H1 (cell line): ENCODE results near the gene ROM1. TPM values are rescaled to one million over a fixed set of nuclear protein-coding genes. Genes with fewer than 3 reads are reported as not detected.

ENCODE experiments used
- CTCF ChIA-PET: fragments of 300-600 bp; sonication (Branson Sonifier 250); formaldehyde crosslinking; loops from one replicate; lab custom pipeline; 2021; ENCODE audit not compliant: partially characterized antibody; lab: Charles Lee
- POLR2A ChIA-PET: fragments of 300-600 bp; sonication (Branson Sonifier 250); formaldehyde crosslinking; loops from one replicate; lab custom pipeline; 2021; ENCODE audit warnings: inconsistent platforms; ENCODE audit not compliant: partially characterized antibody; lab: Charles Lee
- DNase-seq, 2 experiments: peaks; one replicate each; pipeline versions ENCODE4 v3.0.0 to v3.0.0-alpha.2; 2010 to 2022; ENCODE audit warnings: low spot score in 2 of 2, low read depth in 1 of 2, mixed read lengths in 1 of 2
- FAIRE-seq: peaks from 2 replicates; lab custom pipeline; 2011; peaks lifted over from hg19 to GRCh38; lab: Jason Lieb, UNC
- H2AFZ ChIP-seq: 2 replicates; pipeline ENCODE4 v1.8.1; 2012; ENCODE audit warnings: low read length, inconsistent platforms
- H2AK5ac ChIP-seq: 2 replicates; pipeline ENCODE4 v1.6.1; 2013; ENCODE audit warnings: low read depth, low read length
- H2BK120ac ChIP-seq: replicated peaks from 2 replicates; pipeline ENCODE3; 2013; ENCODE audit warnings: low read depth, low read length, inconsistent platforms
- H2BK12ac ChIP-seq: 2 replicates; pipeline ENCODE4 v1.6.1; 2013; ENCODE audit warnings: low read depth, low read length
- H2BK15ac ChIP-seq: 2 replicates; pipeline ENCODE4 v1.6.1; 2013; ENCODE audit warnings: low read length
- H2BK20ac ChIP-seq: 2 replicates; pipeline ENCODE4 v1.6.1; 2013; ENCODE audit warnings: low read length
- H2BK5ac ChIP-seq: 2 replicates; pipeline ENCODE4 v1.6.1; 2013; ENCODE audit warnings: low read depth, low read length
- H3K14ac ChIP-seq: 2 replicates; pipeline ENCODE4 v1.6.1; 2013; ENCODE audit warnings: inconsistent platforms; ENCODE audit not compliant: insufficient read length
- H3K18ac ChIP-seq: 2 replicates; pipeline ENCODE4 v1.6.1; 2013; ENCODE audit warnings: low read length; ENCODE audit errors: extremely low read depth
- H3K23ac ChIP-seq: 2 replicates; pipeline ENCODE4 v1.6.1; 2013; ENCODE audit warnings: inconsistent platforms; ENCODE audit not compliant: insufficient read length
- H3K23me2 ChIP-seq: 2 replicates; pipeline ENCODE4 v1.6.1; 2013; ENCODE audit warnings: low read depth, low read length
- H3K27ac ChIP-seq: 2 replicates; pipeline ENCODE4 v1.6.1; 2011; ENCODE audit warnings: low read depth, low read length, inconsistent platforms
- H3K27me3 ChIP-seq, 4 experiments: replicated peaks in 1 of 4; 1 replicate in 1 of 4; 2 replicates in 3 of 4; pipeline versions ENCODE4 v1.6.1 to v1.8.1; 2011 to 2013; ENCODE audit warnings: low read length in 3 of 4, mild to moderate bottlenecking in 3 of 4, inconsistent platforms in 2 of 4, mixed read lengths in 2 of 4, moderate library complexity in 1 of 4; ENCODE audit not compliant: control insufficient read depth in 3 of 4, insufficient read depth in 3 of 4; ENCODE audit errors: extremely low read depth in 1 of 4
- H3K36me3 ChIP-seq, 4 experiments: 2 replicates each; pipeline versions ENCODE4 v1.6.1 to v1.8.1; 2011 to 2013; ENCODE audit warnings: mild to moderate bottlenecking in 4 of 4, low read length in 3 of 4, moderate library complexity in 2 of 4, control low read depth in 1 of 4, inconsistent platforms in 1 of 4; ENCODE audit not compliant: insufficient read depth in 4 of 4, control insufficient read depth in 2 of 4
- H3K4ac ChIP-seq: replicated peaks from 2 replicates; pipeline ENCODE3; 2013; ENCODE audit warnings: low read length, low read depth, mixed read lengths, inconsistent platforms; ENCODE audit not compliant: insufficient read length
- H3K4me1 ChIP-seq, 4 experiments: replicated peaks in 1 of 4; 1 replicate in 1 of 4; 2 replicates in 3 of 4; pipeline versions ENCODE4 v1.6.1 to v1.8.1; 2011 to 2013; ENCODE audit warnings: low read length in 3 of 4, inconsistent platforms in 2 of 4, mixed read lengths in 1 of 4; ENCODE audit not compliant: insufficient read depth in 4 of 4, control insufficient read depth in 3 of 4
- H3K4me2 ChIP-seq, 2 experiments: 2 replicates each; pipeline versions ENCODE4 v1.6.1 to v1.8.1; 2011 to 2013; ENCODE audit warnings: low read depth in 2 of 2, low read length in 2 of 2, control low read depth in 1 of 2, inconsistent platforms in 1 of 2, mild to moderate bottlenecking in 1 of 2; ENCODE audit not compliant: insufficient read depth in 1 of 2
- H3K4me3 ChIP-seq, 4 experiments: fragments of 200-600, 300-600 bp in 1 of 4; sonication (generic), shearing (Covaris generic), sonication (Bioruptor Twin) in 1 of 4; 2 replicates each; pipeline versions ENCODE4 v1.5.1 to v1.8.1; 2011 to 2016; ENCODE audit warnings: low read length in 4 of 4, low read depth in 3 of 4, control low read depth in 2 of 4, inconsistent platforms in 2 of 4, mild to moderate bottlenecking in 2 of 4, mixed read lengths in 1 of 4, moderate library complexity in 1 of 4; ENCODE audit not compliant: insufficient read depth in 2 of 4; ENCODE audit errors: extremely low read depth in 1 of 4
- H3K56ac ChIP-seq: replicated peaks from 2 replicates; pipeline ENCODE3; 2013; ENCODE audit warnings: low read depth, mild to moderate bottlenecking, mixed read lengths, low read length, inconsistent platforms; ENCODE audit not compliant: insufficient read length
- H3K79me1 ChIP-seq: 2 replicates; pipeline ENCODE4 v1.6.1; 2013; ENCODE audit warnings: low read depth, low read length, control low read depth
- H3K79me2 ChIP-seq, 2 experiments: 2 replicates each; pipeline versions ENCODE4 v1.6.1 to v1.8.1; 2012 to 2013; ENCODE audit warnings: low read length in 2 of 2, mild to moderate bottlenecking in 2 of 2, inconsistent platforms in 1 of 2; ENCODE audit not compliant: insufficient read depth in 2 of 2, control insufficient read depth in 1 of 2
- H3K9ac ChIP-seq, 4 experiments: replicated peaks in 1 of 4; 1 replicate in 1 of 4; 2 replicates in 3 of 4; pipeline versions ENCODE4 v1.6.1 to v1.8.1; 2011 to 2013; ENCODE audit warnings: low read depth in 3 of 4, low read length in 3 of 4, control low read depth in 2 of 4, mild to moderate bottlenecking in 2 of 4, moderate library complexity in 2 of 4, inconsistent platforms in 1 of 4; ENCODE audit errors: extremely low read depth in 1 of 4
- H3K9me3 ChIP-seq, 2 experiments: 2 replicates each; pipeline versions ENCODE4 v1.6.1 to v1.8.1; 2012 to 2013; ENCODE audit warnings: mild to moderate bottlenecking in 2 of 2, moderate library complexity in 2 of 2, control low read depth in 1 of 2, inconsistent platforms in 1 of 2, low read depth in 1 of 2, low read length in 1 of 2, mixed read lengths in 1 of 2; ENCODE audit not compliant: insufficient read depth in 2 of 2
- H4K20me1 ChIP-seq, 2 experiments: replicated peaks in 1 of 2; 2 replicates each; pipeline versions ENCODE3 to v1.8.1; 2011 to 2013; ENCODE audit warnings: inconsistent platforms in 2 of 2, low read length in 2 of 2, mild to moderate bottlenecking in 1 of 2; ENCODE audit not compliant: insufficient read depth in 2 of 2, control insufficient read depth in 1 of 2
- H4K5ac ChIP-seq: 2 replicates; pipeline ENCODE4 v1.6.1; 2013; ENCODE audit warnings: low read length, low read depth, mixed read lengths, inconsistent platforms; ENCODE audit not compliant: insufficient read length
- H4K8ac ChIP-seq: 2 replicates; pipeline ENCODE4 v1.8.0; 2013; ENCODE audit warnings: mild to moderate bottlenecking, moderate library complexity, low read length, inconsistent platforms; ENCODE audit not compliant: insufficient read depth; ENCODE audit errors: extremely low read depth
- H4K91ac ChIP-seq: replicated peaks from 2 replicates; pipeline ENCODE3; 2013; ENCODE audit warnings: low read length, mixed read lengths, inconsistent platforms; ENCODE audit not compliant: insufficient read length
- CBX5 ChIP-seq: fragments of 300-800, 300-1000 bp; sonication (generic); IDR thresholded peaks from 2 replicates; pipeline ENCODE4 v1.7.1; 2016; ENCODE audit warnings: antibody characterized with exemption, low read length, low read depth
- CBX8 ChIP-seq: fragments of 300-800, 300-1000 bp; sonication (generic); IDR thresholded peaks from 2 replicates; pipeline ENCODE4 v1.7.1; 2016; ENCODE audit warnings: low read depth, low read length, borderline replicate concordance
- CTBP2 ChIP-seq: IDR thresholded peaks from 2 replicates; pipeline ENCODE4 v1.7.0; 2011; ENCODE audit warnings: borderline replicate concordance, mild to moderate bottlenecking, moderate library complexity, mixed read lengths, low read length; ENCODE audit not compliant: insufficient read depth, insufficient read length
- FOSL1 ChIP-seq: IDR thresholded peaks from 2 replicates; pipeline ENCODE4 v1.6.1; 2011; ENCODE audit warnings: mild to moderate bottlenecking, low read depth, low read length, moderate library complexity; ENCODE audit not compliant: insufficient read depth
- KDM5A ChIP-seq: fragments of 200-600 bp; IDR thresholded peaks from 2 replicates; pipeline ENCODE4 v1.7.1; 2012; ENCODE audit warnings: mild to moderate bottlenecking, low read length, inconsistent platforms, mixed read lengths
- PHF8 ChIP-seq: fragments of 200-600 bp; sonication (generic); conservative IDR thresholded peaks from 2 replicates; pipeline ENCODE4 v1.7.1; 2012; ENCODE audit warnings: low read depth, mild to moderate bottlenecking, inconsistent platforms, low read length, moderate library complexity
- WGBS, 2 experiments: shearing (Covaris generic) in 1 of 2; methylation state at CpG; one replicate each; pipeline versions ENCODE4 v1.1.6 to v1.1.7; 2013 to 2015; ENCODE audit warnings: low lambda C conversion rate in 2 of 2, mixed read lengths in 2 of 2, inconsistent platforms in 1 of 2, low coverage in 1 of 2, missing lambda C conversion rate in 1 of 2; ENCODE audit not compliant: insufficient replicate concordance in 2 of 2, insufficient coverage in 1 of 2, insufficient read length in 1 of 2; ENCODE audit errors: extremely low coverage in 1 of 2, missing lambda C conversion rate in 1 of 2; 5-methylcytosine and 5-hydroxymethylcytosine counted together
- polyA plus RNA-seq, 7 experiments: library from polyadenylated mRNA; depleted of rRNA in 3 of 7; stranded (reverse) in 5 of 7; unstranded in 2 of 7; fragments of >200 nt in 5 of 7; fragments of 200-250 nt in 2 of 7; gene quantifications; 1 replicate in 5 of 7; 2 replicates in 1 of 7; 4 replicates in 1 of 7; pipeline versions ENCODE4 v1.2.1 to v1.2.3, GENCODE V29; 2011 to 2013; ENCODE audit warnings: missing spikeins in 2 of 7, mixed read lengths in 2 of 7
- total RNA-seq: library from RNA; stranded (reverse); fragmentation: NEBNext Ultra II Directional; extraction: Animal tissue kit (Norgen Biotek cat#: 25700); gene quantifications from 2 replicates; pipeline ENCODE4 v1.2.1, GENCODE V29; 2021

ROM1 gene
- total and polyA plus RNA-seq, 2 of the 8 experiments (the other 6 are each of a cell fraction or from before 2014, with no cell fraction given): 0.86 to 2.2 TPM

DNA sequence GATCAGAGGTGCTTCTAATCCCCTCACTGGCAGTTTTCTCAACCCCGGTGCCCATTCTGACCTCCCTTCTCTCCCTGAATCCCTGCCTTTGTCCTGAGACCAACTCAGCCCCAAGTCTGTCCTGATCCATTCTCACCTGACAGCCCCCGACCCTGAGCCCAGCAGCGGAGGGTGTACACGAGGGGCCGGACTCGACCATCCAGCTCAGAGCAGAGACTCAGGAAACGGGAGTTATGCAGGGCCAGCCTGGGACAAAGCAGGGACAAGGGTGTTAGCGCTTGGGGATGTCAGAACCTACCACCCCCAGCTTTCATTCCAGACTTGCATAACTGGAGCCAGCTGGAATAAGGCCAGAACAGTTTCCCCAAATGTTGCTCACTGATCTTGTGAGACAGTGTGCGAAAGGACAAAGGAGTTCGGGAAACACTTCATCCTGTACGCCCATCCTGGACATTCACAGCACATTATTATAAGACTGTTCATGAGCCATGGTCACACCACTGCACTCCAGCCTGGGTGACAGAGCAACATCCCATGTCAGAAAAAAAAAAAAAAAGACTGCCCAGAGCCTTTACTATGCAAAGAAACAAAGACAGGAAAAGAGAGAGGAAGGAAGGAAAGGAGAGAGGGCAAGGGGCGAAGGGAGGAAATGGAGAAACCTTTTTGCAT, 35.9 kb upstream of the ROM1 start:
- TF ChIP-seq CBX8: no peak
- TF ChIP-seq CBX5: no peak
- TF ChIP-seq CTBP2: no peak
- no peak for TF ChIP-seq KDM5A
- no peak for TF ChIP-seq PHF8
- no peak for TF ChIP-seq FOSL1
- 0 out of 2 replicates have a peak, but pooled peaks cover 4% of the 10 kb centered on the region for H3K79me1 ChIP-seq
- POLR2A ChIA-PET: interaction anchor here (0.7 to 20.7 kb wide), 5 partner anchors 11 to 217 kb away, joined by 3 to 336 read pairs (median 3); partner anchors contain the start of gene TUT1
- DNase-seq (no peak), FAIRE-seq (no peak)
- H2AK5ac ChIP-seq: no peak overlapping the region
- H3K18ac ChIP-seq: no peak overlapping the region
- peaks cover 6 to 30% (median 18%) of the 10 kb centered on the region in 4 experiments for H3K36me3 ChIP-seq
- H3K9ac ChIP-seq: no peak overlapping the region
- WGBS, 2 experiments: 94% methylated on average over 12 of the region's 12 CpGs; no CpG with 5 or more reads in 1 of the 2 experiments
- H3K56ac ChIP-seq: no peak overlapping the region
- H3K4me2 ChIP-seq: no peak overlapping the region
- no peak overlapping the region for H4K5ac ChIP-seq
- H3K27me3 ChIP-seq: no peaks in the 10 kb centered on the region
- no peak overlapping the region for H2BK5ac ChIP-seq
- H2AFZ ChIP-seq: no peak overlapping the region
- no peak overlapping the region for H2BK15ac ChIP-seq
- H2BK120ac ChIP-seq: no peak overlapping the region
- H2BK20ac ChIP-seq: no peak overlapping the region
- CTCF ChIA-PET: interaction anchor here (0.6 to 2.4 kb wide), 4 partner anchors 12 to 148 kb away, joined by 3 to 15 read pairs (median 3); no protein-coding TSS in a partner anchor
- H3K4me1 ChIP-seq: peaks cover 0 to 11% (median 4%) of the 10 kb centered on the region in 4 experiments; a peak in 3 of 7 replicates
- no peak overlapping the region for H3K27ac ChIP-seq
- no peak overlapping the region for H3K14ac ChIP-seq
- H3K23ac ChIP-seq: no peak overlapping the region
- H3K4ac ChIP-seq: no peak overlapping the region
- peaks cover 0 to 5% of the 10 kb centered on the region in 2 experiments for H4K20me1 ChIP-seq
- no peak overlapping the region for H4K8ac ChIP-seq
- peaks cover 13% of the 10 kb centered on the region for H3K23me2 ChIP-seq
- H3K9me3 ChIP-seq: no peaks in the 10 kb centered on the region
- no peak overlapping the region for H4K91ac ChIP-seq
- peaks cover 0 to 14% of the 10 kb centered on the region in 2 experiments; a peak in 3 of 4 replicates for H3K79me2 ChIP-seq
- H3K4me3 ChIP-seq: no peak overlapping the region
- H2BK12ac ChIP-seq: no peak overlapping the region
